GM18909 (cell line): ENCODE measurements around the gene MEGF8.

Source experiments
- ATAC-seq: cut with Tn5 transposase; IDR thresholded peaks from one replicate; pipeline ENCODE4 v1.9.1; 2021; ENCODE audit warnings: mild to moderate bottlenecking; ENCODE audit not compliant: unreplicated experiment, poor library complexity

MEGF8 gene

DNA sequence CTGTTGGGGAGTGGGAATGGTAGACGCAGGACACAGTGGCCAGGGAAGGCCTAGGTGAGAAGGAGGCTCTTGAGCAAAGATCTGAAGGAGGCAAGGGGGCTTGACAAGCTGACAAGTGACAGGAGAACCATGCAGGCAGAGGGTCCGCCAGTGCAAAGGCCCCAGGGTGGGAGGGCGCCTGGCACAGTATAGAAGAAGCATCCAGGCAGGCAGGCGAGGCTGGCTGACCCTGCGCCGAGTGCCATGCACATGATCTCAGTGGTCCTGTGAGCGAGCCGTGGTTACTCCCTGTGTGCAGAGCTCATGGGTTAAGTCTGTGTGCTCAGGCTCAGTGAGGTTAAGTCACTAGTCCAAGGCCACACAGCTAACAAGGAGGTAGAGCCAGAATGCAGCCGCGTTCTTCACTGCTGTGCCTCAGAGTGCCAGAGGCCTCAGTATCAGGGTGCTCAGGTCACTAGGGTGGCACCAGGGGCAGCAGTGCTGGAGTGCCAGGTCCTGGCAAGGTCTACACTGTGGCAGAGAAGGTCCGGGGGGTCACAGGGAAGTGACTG is 49.5 kb downstream of the MEGF8 start:
- ATAC-seq: no peak

DNA sequence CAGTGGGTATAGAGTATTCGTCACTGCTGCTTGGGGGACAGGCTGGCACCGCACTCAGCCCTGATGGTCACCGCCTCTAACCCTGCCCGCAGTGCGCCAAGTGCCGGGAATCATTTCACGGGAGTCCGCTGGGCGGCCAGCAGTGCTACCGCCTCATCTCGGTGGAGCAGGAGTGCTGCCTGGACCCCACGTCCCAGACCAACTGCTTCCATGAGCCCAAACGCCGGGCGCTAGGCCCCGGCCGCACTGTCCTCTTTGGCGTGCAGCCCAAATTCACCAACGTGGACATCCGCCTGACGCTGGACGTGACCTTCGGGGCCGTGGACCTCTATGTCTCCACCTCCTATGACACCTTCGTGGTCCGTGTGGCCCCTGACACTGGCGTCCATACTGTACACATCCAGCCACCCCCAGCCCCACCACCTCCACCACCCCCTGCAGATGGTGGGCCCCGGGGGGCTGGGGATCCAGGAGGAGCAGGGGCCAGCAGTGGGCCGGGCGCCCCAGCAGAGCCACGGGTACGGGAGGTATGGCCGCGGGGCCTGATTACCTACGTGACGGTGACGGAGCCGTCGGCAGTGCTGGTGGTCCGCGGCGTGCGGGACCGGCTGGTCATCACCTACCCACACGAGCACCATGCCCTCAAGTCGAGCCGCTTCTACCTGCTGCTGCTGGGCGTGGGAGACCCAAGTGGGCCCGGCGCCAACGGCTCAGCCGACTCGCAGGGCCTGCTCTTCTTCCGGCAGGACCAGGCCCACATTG is 50.2 kb downstream of the MEGF8 start:
- ATAC-seq: no peak

DNA sequence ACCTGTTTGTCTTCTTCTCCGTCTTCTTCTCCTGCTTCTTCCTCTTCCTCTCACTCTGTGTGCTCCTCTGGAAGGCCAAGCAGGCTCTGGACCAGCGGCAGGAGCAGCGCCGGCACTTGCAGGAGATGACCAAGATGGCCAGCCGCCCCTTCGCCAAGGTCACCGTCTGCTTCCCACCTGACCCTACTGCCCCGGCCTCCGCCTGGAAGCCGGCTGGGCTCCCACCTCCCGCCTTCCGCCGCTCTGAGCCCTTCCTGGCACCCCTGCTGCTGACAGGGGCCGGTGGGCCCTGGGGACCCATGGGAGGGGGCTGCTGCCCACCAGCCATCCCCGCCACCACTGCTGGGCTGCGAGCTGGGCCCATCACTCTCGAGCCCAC is 50.7 kb downstream of the MEGF8 start:
- ATAC-seq: no peak

DNA sequence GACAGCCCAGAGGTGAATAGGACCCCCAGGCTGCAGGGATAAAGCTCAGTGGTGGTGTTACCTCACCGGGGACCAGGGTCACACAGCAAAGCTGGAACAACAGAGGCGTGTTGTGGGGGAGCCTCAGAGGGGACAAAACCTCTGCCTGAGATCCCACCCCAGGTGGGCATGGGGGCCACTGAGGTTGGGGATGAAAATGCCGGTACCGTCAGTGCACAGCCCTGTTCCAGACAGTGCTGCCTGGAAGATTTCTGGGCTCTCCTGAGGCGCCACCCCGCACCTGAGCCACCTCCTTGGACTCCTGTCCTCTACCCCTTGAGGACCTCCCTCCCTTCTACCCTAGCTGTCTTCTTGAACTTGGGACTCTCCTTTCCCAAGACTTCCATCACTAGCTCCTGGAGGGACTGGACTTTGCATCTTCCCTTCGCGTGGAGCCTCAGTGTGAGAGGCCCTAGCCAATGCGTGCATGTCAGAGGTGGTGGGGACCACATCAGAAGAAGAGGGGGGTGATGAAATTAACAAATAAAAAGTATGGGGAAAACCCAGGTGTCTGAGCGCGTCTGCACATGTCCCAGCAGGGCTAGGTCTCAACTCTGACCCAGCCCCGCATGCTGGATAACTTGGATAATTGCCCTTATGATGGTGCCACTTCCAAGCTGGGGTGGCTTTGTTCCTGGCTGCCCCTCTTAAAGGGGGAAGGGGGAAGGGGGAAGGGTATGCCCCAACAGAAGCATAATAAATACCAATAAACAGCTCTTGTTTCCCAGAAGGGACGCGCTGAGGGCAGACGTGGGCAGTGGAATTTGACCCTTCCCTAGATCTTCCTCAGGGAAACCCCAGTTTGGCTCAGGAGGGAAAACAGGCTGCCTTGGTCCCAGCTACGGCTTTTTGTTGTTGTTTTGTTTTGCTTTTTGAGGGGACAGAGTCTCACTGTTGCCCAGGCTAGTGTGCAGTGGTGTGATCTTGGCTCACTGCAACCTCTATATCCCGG is 53.1 kb downstream of the MEGF8 start:
- ATAC-seq: no peak

DNA sequence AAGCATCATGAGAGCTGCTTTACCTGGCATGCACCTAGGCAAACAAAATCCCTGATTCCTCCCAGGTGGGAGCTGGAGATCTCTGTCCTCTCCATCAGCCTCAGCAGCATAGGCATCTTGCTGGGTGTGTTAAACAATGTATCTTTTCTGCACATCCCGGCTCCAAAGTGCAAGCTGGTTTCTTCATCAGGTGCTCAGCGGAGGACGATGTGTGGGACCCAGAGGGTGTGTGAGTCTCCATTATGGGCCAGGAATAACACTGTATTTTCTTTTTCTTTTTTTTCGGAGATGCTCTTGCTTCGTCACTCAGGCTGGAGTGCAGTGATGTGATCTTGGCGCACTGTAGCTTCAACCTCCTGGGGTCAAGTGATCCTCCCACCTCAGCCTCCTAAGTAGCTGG is 54.7 kb downstream of the MEGF8 start:
- ATAC-seq: no peak

DNA sequence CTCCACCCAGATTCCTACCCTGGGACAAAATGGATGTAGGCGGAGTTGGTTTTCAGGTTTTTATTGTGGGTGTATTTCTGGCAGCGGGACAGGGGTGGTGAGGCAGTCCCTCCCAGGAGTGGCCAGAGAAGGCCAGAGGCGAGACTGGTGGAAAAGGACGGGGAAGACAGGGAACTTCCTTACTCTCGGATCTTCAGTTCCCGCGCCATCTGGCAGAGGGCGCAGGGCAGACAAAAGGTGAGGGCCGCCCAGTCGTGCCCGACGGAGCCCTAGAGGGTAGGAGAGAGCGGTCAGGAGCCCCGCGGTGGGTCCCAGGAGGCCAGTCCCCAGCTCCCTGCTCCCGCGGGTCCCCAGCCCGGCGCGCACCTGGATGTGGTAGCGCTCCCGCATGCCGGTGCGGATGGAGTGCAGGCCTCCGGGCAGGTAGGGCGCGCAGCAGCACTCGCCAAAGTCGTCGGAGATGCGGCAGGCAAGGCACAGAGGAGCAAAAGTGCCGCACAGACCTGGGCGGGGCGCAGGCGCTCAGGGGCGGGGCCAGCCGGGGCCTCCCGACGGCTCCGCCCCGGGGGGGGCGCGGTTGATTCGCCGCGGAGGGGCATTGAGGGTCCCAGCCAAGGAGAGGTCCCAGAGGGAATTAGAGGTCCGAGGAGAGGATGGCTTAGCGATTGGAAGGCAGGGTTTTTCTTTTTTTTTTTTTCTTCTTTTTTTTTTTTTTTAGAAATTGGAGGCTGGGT is 61.7 kb downstream of the MEGF8 start:
- no peak for ATAC-seq

DNA sequence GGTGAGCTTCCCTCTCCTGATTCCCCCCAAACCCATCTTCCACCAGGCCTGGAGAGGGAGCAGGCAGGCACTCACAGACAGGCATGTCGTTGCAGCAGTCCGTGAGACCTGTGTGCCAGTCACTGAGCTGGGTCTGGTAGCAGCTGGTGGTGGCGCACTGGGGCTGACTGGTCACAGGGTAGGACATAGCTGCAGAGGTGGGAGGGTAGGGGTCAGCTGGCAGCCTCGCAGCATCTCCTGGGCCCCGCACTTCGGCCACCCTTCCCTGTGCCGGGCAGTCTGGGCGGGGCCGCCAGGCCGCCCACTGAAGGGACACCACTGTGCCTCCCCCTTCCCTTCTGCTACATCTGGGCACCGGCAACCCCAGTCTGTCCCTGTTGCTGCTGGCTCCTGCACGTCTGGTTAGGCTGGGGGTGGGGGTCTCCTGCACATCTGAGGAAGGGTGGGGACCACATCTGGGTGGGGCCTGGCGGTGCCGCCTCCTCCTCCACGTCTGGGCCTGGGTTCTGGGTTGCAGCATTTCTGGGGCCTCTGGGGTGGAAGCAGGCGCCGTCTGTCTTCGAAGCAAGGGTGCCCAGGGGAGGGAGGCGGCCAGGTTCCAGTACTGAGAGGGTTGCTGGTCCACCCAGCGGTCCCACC is 63.5 kb downstream of the MEGF8 start:
- no peak for ATAC-seq

DNA sequence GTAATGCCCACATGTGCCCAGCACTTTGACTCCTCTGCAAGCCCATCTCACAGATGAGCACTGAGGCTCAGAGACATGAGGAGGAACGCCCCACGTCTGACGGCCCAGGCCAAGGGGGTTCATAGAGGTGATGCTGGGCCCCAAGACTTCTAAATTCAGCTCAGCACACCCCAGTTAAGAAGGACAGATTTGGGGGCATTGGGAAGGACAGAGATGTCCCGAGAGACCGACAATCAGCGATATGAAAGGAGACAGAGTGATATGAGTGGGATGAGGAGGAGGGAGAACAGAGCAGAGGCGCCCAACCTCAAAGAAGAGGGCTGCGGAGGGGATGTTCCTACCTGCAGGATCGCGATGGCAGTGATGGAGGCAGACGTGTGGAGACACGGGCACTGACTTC is 64.5 kb downstream of the MEGF8 start, which contains the start of gene CNFN:
Gene CNFN (minus strand): TSS at position 399 of the 400 bp plus-strand sequence. CDS start 1,260 bp downstream, outside the sequence.
- ATAC-seq: no peak

DNA sequence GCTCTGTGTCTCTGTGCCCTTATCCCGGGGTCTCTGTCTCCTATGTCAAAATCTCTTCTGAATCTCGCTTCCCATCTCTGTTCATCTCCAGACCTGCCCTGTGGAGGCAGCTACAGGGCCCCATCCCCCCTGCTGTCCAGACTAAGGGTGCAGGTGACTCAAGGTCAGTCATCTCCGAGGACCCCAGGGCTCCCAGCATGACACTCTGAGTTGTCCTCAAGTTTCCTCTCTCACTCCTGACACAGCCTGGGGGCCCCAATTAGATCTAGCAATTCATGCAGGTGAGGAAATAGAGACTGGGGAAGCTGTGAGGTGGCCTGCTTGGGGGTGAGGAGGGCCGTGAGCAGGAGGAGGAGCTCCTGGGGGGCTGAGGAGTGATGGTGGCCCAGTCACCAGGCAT is 66.7 kb downstream of the MEGF8 start:
- no peak for ATAC-seq

DNA sequence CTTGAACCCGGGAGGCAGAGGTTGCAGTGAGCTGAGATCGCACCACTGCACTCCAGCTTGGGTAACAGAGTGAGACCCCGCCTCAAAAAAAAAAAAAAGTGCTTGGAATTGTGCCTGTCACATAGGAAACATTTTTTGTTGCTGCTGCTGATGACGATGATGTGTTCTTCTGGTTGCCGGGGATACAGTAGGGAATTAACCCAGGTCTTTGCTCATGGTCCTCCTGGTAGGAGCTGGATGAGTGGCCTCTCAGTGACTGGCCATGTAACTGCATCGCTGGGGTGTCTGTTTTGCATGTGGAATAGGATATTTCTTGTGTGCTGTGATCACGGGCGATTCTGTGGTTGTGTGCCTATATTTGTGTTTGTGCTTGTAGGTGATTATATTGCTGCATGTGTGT is 69.3 kb downstream of the MEGF8 start:
- ATAC-seq: no peak

DNA sequence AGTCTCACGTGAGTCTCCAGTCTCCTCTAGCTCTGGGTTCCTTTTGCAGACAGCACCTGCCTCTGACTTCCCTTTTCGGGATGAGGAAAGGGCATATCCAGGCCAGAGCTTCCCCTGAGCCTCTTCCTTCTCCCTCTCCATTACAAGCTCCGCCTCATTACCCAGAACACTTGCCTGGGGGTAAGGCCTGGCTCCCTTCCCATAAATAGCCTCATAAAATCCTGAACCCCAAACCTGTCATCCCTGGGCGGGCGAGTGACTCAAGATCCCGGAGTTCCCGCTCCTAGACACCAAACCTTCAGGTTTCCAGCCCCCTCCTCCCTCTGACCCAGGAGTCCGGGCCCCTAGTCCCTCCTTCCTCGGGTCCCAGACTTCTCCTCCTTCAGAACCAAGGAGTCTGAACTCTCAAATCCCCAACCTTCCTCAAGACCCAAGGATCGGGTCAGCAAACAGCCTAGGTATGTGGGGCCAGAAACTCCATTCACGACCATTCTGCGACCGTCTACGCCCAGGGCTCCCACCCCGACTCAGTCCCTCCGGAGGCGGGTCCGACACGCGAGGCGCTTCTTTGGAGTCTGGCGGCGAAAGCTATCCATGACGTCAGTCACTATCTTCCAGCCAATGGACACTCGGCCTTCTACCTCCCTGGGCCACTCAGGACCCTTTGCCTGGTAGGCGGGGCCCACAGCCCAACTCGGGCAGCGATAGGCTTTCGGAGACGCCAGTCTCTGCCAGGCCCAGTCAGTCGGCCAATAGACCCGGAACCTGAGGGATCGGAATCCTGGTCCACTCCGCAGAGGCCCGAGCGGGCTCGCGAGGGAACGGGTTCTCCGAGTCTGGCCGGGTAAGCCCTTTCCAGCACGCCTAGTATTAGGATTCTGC is 71.2 kb downstream of the MEGF8 start:
- ATAC-seq: peak; percentile 96

DNA sequence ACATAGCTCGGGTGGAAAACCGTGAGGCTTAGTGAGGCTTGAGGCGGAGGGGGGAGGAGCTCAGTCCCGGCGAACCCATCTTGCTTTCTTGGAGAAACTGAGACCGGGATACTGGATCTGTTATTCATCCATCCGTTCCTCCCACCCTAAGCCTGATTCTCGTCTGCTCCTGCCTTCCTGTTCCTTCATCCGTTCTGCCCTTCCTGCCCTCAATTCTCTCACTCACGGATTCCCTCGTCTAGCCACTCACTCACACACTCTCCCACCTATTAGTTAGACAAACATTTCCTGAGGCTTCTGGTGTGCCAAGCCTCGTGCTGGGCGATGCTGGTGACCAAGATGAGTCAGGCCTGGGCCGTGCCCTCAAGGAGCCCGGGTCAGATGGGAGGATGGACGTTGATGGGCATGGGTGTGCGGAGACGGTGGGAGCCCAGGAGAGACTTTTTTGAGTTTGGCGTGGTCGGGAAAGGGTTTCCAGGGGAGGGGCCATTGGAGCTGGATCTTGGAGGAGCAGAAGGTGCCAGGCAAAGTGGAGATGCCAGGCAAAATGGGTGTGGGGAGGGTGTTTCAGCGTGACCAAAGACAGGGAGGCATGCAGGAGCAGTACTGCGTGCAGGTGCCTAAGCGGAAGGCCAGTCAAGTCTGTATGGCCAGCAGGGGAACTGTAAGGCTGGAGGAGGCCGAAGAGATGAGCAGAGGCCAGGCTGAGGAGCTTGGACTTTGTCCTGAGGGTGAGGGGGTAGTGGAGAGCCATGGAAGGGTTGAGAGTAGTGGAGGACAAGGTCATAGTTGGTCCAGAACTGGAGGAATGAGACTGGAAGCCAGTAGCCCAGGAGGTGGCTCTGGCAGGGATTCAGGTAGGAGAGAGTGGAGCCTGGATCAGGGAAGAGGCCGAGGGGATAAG is 72.1 kb downstream of the MEGF8 start:
- ATAC-seq: no peak

DNA sequence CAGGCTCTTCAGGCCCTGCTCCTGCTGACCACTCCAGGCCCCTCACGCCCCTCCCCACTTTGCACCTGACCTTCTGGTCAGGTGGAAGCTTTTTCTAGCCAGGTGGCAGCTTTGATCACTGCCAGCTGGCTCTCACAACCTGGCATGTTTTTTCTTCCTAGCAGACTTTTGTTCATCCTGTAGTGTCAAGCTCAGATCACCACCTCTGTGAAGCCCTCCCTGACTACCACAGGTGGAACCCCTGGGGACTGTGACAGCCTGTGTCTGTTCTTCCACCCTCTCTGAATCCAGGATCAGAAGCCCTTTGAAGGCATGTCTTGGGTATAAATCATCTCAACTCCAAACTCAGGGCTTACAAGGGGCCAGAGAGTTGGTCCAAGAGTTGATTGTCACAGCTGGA is 75.0 kb downstream of the MEGF8 start:
- ATAC-seq: no peak

DNA sequence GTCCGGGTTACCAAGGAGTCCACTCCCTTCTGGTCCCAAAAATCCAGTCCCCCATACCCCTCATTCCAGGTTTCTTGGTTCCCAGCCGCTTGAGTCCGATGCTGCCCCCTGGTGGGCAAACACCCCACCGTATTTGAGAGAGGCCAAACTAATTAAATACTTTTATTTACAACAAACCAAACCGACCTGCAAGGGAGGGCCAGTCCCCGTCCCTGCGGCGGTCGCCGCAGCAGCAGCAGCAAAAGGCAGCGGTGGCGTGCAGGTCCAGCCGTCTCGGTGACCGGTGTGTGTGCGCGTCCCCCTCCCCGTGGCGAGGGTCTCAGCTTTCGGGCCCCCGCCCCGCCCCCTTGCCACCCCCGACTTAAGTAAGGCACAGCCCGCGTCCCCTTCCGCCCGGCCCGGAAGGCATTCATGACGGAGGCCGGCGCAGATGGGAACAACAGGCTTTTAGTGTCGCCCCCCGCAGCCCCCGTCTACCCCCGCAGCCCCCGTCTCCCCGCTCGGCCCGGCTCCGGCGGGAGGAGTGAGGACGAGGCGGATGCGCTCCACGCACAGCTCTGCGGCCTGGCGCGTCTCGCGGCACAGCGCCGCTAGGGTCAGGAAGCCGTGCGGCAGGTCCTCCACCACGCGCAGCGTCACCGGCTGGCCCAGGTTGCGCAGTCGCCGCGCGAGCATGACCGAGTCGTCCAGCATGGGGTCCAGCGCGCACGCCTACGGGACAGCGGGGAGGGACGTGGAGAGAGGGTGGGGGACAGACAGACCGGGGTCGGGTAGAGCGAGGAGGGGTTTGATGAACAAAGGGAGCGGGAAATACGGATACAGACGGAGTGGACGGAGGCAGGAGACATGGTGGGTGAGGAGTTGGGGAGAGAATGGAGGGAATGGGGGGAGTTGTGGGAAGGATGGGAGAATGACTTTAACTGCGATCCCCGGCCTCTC is 76.2 kb downstream of the MEGF8 start:
- ATAC-seq: no peak

DNA sequence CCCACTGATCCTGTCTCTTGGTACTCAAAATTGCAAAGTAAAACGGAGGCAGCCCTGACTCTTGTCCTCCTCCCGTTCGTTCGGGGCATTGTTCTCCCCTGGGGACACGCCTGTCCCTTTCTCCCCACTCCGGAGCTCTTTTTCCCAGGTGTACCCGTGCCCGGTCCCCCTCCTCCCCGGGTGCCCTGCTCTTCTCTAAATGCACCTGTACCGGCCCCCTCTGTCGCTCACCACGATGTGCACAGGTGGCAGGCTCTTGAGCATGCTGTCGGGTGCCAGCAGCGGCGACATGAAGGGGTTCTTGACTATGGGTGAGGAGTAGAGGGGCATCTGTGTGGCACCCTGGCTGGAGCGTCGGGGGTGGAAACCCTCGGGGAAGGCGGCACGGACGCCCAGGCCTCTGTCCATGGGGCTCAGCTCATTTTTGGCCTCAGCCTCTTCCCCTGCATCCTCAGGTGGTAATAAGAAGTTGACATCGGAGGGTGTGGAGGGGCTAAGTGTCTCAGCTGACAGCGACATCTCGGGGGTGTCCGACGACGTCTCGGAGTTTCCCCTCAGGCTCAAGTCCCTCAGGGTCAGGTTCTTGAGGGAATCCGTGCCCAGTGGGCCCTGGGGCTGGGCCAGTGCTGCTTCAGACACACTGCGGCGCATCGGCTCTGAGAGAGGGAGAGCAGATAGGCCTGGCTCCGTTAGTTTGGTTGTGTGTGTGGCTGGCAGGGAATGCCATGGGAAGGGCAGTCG is 77.1 kb downstream of the MEGF8 start:
- no peak for ATAC-seq

DNA sequence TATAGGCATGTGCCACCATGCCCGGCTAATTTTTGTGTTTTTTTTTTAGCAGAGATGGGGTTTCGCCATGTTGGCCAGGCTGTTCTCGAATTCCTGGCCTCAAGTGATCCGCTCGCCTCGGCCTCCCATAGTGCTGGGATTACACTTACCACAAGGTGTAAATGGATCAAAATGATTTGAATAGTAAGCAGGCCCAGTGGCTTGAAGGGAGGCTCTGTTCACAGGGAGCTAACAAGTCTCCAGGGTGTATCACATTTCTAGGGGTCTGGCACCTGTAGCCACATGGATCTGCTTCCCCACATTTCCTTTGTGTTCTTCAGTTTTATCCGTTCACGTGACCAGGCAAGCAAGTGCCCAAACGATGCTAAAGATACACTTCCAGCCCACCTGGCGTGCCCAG is 78.2 kb downstream of the MEGF8 start:
- no peak for ATAC-seq
